Lower lobe of right lung (tissue), 2 donors: ENCODE data around the gene CNOT6. TPM values are rescaled to one million over a fixed set of nuclear protein-coding genes. Genes with fewer than 3 reads are reported as not detected.
"Not testable (repeated sequence)": the region's sequence is repeated elsewhere in the genome, so short reads cannot be mapped to it uniquely, and the experiment has no call there.

ENCODE experiments used
- ATAC-seq, 2 donors: fragments of 200-7000 bp; cut with Tn5 transposase; one replicate each; pipeline ENCODE4 v1.9.1; 2020 to 2022; ENCODE audit warnings: mild to moderate bottlenecking in 2 of 2, moderate library complexity in 2 of 2
- DNase-seq: peaks from one replicate; pipeline ENCODE4 v3.0.0-alpha.2; 2020
- H3K27ac ChIP-seq: fragments of 200-600 bp; one replicate; pipeline ENCODE4 v1.8.0; 2022
- H3K27me3 ChIP-seq: fragments of 200-600 bp; one replicate; pipeline ENCODE4 v1.8.0; 2022; ENCODE audit warnings: low read depth
- H3K36me3 ChIP-seq: fragments of 200-600 bp; one replicate; pipeline ENCODE4 v1.8.0; 2022; ENCODE audit warnings: mild to moderate bottlenecking
- H3K4me1 ChIP-seq: fragments of 200-600 bp; one replicate; pipeline ENCODE4 v1.8.0; 2022
- H3K4me3 ChIP-seq: fragments of 200-600 bp; one replicate; pipeline ENCODE4 v1.8.0; 2022; ENCODE audit warnings: mild to moderate bottlenecking
- H3K9me3 ChIP-seq: fragments of 200-600 bp; one replicate; pipeline ENCODE4 v1.8.0; 2022
- intact Hi-C: fragments of 100-400 bp; cut with DNase I; formaldehyde crosslinking; loops from one replicate; pipeline ENCODE4 v1.11.0; 2022
- total RNA-seq: library from RNA; stranded (reverse); fragmentation: NEBNext Ultra II Directional; extraction: Animal tissue kit (Norgen Biotek cat#: 25700); gene quantifications from one replicate; pipeline ENCODE4 v1.2.1, GENCODE V29; 2021
- TF ChIP-seq, protein P1 (sequence below): fragments of 200-600 bp; IDR thresholded peaks from one replicate; pipeline ENCODE4 v1.8.0; 2022; ENCODE audit warnings: antibody characterized with exemption, mild to moderate bottlenecking
- donor health status: DM: no; HTN: yes; CAD: no; lungs with severe emphysema.

Gene CNOT6
- total RNA-seq, 1 donor from 2014 or later, result 32.4 TPM

DNA sequence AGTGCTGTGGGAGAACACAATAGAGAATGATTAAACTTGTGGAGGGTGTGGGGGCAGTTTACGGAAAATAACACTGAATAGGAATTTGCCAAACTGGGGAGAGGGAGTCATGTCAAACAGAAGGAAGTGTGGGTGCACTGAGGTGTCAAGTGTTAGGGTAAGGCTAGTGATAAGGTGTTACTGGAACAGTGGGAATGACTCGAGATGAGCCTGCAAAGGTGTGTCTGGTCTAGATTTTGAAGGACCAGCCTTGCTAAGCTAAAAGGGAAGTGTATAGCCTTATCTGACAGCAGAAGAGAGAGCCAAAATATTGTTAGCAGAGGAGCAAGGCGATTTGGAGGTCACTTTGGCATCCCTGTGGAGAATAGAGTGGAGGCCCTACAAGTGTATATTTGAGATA lies 4.2 kb downstream of the CNOT6 start:
- Histone ChIP-seq H3K27me3 (no peaks in the 10 kb centered on the region), H3K4me1 (peaks cover 36% of the 10 kb centered on the region), H3K36me3 (peaks cover 3% of the 10 kb centered on the region), H3K27ac (no peak overlapping the region), H3K9me3 (no peaks in the 10 kb centered on the region), H3K4me3 (no peak overlapping the region)
- intact Hi-C loops, result no loop called here
- TF ChIP-seq, protein P1, sequence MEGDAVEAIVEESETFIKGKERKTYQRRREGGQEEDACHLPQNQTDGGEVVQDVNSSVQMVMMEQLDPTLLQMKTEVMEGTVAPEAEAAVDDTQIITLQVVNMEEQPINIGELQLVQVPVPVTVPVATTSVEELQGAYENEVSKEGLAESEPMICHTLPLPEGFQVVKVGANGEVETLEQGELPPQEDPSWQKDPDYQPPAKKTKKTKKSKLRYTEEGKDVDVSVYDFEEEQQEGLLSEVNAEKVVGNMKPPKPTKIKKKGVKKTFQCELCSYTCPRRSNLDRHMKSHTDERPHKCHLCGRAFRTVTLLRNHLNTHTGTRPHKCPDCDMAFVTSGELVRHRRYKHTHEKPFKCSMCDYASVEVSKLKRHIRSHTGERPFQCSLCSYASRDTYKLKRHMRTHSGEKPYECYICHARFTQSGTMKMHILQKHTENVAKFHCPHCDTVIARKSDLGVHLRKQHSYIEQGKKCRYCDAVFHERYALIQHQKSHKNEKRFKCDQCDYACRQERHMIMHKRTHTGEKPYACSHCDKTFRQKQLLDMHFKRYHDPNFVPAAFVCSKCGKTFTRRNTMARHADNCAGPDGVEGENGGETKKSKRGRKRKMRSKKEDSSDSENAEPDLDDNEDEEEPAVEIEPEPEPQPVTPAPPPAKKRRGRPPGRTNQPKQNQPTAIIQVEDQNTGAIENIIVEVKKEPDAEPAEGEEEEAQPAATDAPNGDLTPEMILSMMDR, result no peak
- DNase-seq (no peak), ATAC-seq (no peak)

DNA sequence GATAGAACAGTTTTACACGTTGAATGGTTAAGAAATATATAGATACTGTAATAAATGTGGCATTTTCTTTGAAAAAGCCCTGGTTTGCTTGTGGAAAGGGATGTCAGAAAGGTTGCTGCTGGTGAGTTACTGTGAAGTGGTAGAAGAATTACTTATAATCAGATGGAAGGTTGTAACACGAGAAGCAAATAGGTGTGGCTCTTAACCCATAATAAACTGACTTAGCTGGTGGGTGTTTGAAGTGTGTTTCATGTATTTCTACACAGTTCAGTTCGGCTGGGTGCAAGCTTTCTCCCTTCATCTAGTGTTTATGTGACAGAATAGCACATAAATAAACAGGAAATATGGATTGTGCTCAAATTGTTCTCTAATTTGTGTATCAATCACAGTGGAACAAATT lies 5.5 kb downstream of the CNOT6 start:
- Histone ChIP-seq H3K27me3 (no peaks in the 10 kb centered on the region), H3K9me3 (no peaks in the 10 kb centered on the region), H3K4me1 (peaks cover 36% of the 10 kb centered on the region), H3K4me3 (no peak overlapping the region), H3K27ac (no peak overlapping the region), H3K36me3 (peaks cover 3% of the 10 kb centered on the region)
- TF ChIP-seq, protein P1, result no peak
- DNase-seq, result no peak
- ATAC-seq, result no peak
- intact Hi-C loops, result no loop called here

DNA sequence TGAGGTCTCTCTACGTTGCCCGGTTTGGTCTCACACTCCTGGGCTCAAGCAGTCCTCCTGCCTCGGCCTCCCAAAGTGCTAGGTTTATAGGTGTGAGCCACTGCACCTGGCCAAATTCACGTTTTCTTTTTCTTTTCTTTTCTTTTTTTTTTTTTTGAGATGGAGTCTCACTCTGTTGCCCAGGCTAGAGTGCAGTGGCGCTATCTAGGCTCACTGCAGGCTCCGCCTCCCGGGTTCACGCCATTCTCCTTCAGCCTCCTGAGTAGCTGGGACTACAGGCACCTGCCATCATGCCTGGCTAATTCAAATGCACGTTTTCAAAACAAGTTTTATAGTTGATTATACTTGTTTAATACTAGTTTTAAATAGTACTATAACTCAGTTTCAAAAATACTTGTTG lies 6.1 kb downstream of the CNOT6 start:
- DNase-seq, H3K36me3 ChIP-seq, H3K4me3 ChIP-seq, H3K27me3 ChIP-seq, intact Hi-C loops, H3K27ac ChIP-seq, H3K9me3 ChIP-seq, ATAC-seq: not testable (repeated sequence)
- peaks cover 33% of the 10 kb centered on the region for H3K4me1 ChIP-seq

DNA sequence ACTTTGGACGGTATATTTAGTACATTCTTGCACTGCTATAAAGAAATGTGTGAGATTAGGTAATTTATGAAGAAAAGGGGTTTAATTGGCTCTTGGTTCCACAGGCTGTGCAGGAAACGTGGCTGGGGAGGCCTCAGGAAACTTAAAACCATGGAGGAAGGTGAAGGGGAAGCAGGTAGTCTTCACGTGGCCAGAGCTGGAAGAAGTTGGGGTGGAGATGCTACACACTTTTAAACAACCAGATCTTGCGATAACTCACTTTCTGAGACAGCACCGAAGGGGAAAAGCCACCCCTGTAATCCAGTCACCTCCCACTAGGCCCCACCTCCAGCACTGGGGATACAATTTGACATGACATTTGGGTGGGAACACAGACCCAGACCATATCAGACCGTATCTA lies 13.5 kb downstream of the CNOT6 start:
- Histone ChIP-seq H3K4me3 (no peak overlapping the region), H3K4me1 (no peaks in the 10 kb centered on the region), H3K36me3 (no peaks in the 10 kb centered on the region), H3K27ac (no peak overlapping the region), H3K9me3 (no peaks in the 10 kb centered on the region), H3K27me3 (no peaks in the 10 kb centered on the region)
- ATAC-seq, result no peak
- no peak for DNase-seq
- TF ChIP-seq, protein P1, result no peak
- intact Hi-C loops, result no loop called here

DNA sequence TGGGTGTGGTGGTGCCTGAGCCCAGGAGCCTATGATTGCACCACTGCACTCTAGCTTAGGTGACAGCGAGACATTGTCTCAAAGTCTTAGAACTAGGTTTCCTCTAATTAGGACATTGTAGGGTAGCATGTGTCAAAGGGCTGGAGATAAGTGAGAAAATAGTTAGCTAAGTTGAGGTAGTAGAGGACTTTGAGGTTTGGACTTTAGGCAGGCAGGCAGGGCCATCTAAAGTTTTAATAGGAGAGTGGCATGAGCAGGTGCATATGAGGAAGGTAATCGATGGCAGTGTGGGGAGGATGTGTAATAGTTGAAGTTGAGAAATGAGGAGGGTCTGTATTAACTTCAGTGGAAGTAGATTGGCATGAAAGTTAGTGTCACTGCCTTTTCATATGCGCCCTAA lies 21.1 kb downstream of the CNOT6 start:
- TF ChIP-seq, protein P1, result no peak
- H3K4me3 ChIP-seq, result no peak overlapping the region
- H3K27ac ChIP-seq, result no peak overlapping the region
- intact Hi-C loops, result no loop called here
- H3K9me3 ChIP-seq, result no peaks in the 10 kb centered on the region
- no peak for ATAC-seq
- H3K27me3 ChIP-seq, result no peaks in the 10 kb centered on the region
- no peaks in the 10 kb centered on the region for H3K36me3 ChIP-seq
- DNase-seq, result no peak
- no peaks in the 10 kb centered on the region for H3K4me1 ChIP-seq

DNA sequence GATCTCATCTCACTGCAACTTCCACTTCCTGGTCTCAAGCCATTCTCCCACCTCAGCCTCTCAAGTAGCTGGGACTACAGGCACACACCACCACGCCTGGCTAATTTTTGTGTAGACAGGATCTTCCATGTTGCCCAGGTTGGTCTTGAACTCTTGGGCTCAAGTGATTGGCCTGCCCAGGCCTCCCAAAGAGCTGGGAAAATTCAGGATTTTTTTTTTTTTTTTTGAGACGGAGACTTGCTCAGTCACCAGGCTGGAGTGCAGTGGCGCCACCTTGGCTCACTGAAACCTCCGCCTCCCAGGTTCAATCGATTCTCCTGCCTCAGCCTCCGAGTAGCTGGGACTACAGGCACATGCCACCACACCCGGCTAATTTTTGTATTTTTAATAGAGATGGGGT lies 21.8 kb downstream of the CNOT6 start:
- H3K27me3 ChIP-seq, H3K9me3 ChIP-seq, H3K4me3 ChIP-seq, H3K27ac ChIP-seq, DNase-seq, intact Hi-C loops, H3K4me1 ChIP-seq, H3K36me3 ChIP-seq, ATAC-seq: not testable (repeated sequence)

DNA sequence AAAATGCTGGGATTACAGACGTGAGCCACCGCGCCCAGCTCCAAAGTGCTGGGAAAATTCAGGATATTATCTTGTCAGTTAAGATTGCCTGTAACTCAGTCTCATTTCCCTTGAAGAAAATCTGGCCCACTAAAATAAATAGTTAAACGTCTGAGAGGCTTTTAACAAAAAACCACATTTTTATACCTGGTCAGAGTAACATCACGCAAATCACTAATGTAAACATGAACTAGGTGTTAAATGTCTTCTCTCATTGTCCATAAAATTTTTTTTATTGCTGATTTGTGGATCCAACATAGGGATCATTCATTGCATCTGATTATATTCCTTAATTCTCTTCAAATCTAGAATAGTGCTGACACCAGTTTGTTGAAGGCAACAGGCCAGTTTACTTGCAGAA lies 22.3 kb downstream of the CNOT6 start:
- no peak overlapping the region for H3K4me3 ChIP-seq
- no peaks in the 10 kb centered on the region for H3K4me1 ChIP-seq
- intact Hi-C loops, result no loop called here
- H3K27me3 ChIP-seq, result no peaks in the 10 kb centered on the region
- H3K36me3 ChIP-seq, result no peaks in the 10 kb centered on the region
- no peaks in the 10 kb centered on the region for H3K9me3 ChIP-seq
- TF ChIP-seq, protein P1, result no peak
- DNase-seq (no peak), ATAC-seq (no peak)
- H3K27ac ChIP-seq, result no peak overlapping the region
